OCI-LY7 (cell line): ENCODE results near the gene ZBED1.

Experiments
- CTCF ChIP-seq: fragments of 200-600 bp; sonication (generic); conservative IDR thresholded peaks from 2 replicates; pipeline ENCODE4 v1.5.1; 2014; ENCODE audit warnings: mild to moderate bottlenecking, antibody characterized with exemption, low read length, moderate library complexity, mixed read lengths
- EZH2phosphoT487 ChIP-seq: fragments of 200-600 bp; sonication (generic); IDR thresholded peaks from 2 replicates; pipeline ENCODE4 v1.6.1; 2018; ENCODE audit warnings: low read depth, borderline replicate concordance, mild to moderate bottlenecking, mixed run types, antibody characterized with exemption, low read length, moderate library complexity, mixed read lengths

- TF ChIP-seq EZH2phosphoT487 (no peak), CTCF (no peak)
Observed at GRCh38 chrX:2520539-2520938, 19.8 kb upstream of the ZBED1 start.
